ENCODE measurements around the gene ARID3B.

- TF ChIP-seq CTCF (IDR thresholded peaks at IDR 0.05; ENCODE audit: insufficient read depth, low read length) (no peak), REST (IDR thresholded peaks at IDR 0.05; ENCODE audit: insufficient replicate concordance, low read depth) (no peak), POLR2AphosphoS5 (IDR thresholded peaks at IDR 0.05; ENCODE audit: low read depth) (no peak)
These were observed 90.0 kb downstream of the ARID3B start for GRCh38 chr15:74631087-74631385.

Data from HL-60 (cell line).